Neural crest cell (in vitro differentiated cells): ENCODE measurements around the gene ELSPBP1. TPM values are rescaled to one million over a fixed set of nuclear protein-coding genes. Genes with fewer than 3 reads are reported as not detected.

Experiments used
- DNase-seq: peaks from one replicate; pipeline ENCODE4 v3.0.0; 2021; ENCODE audit warnings: low read depth, mixed read lengths, low spot score
- H3K27ac Mint-ChIP-seq: one replicate; pipeline ENCODE4 v1.8.0; 2021; ENCODE audit warnings: mild to moderate bottlenecking, mixed read lengths; ENCODE audit not compliant: unreplicated experiment
- H3K27me3 Mint-ChIP-seq: 2 replicates; pipeline ENCODE4 v1.8.0; 2021; ENCODE audit warnings: low read depth, mild to moderate bottlenecking, mixed read lengths
- H3K36me3 Mint-ChIP-seq: 2 replicates; pipeline ENCODE4 v1.8.0; 2021; ENCODE audit warnings: low read depth, mild to moderate bottlenecking, mixed read lengths
- H3K4me1 Mint-ChIP-seq: 2 replicates; pipeline ENCODE4 v1.8.0; 2021; ENCODE audit warnings: mixed read lengths
- H3K4me3 Mint-ChIP-seq: one replicate; pipeline ENCODE4 v1.8.0; 2021; ENCODE audit warnings: mild to moderate bottlenecking, mixed read lengths
- H3K9me3 Mint-ChIP-seq: 2 replicates; pipeline ENCODE4 v1.8.0; 2021; ENCODE audit warnings: mixed read lengths
- CTCF ChIP-seq: fragments of 200-600 bp; sonication (generic); conservative IDR thresholded peaks from 2 replicates; pipeline ENCODE4 v1.5.0; 2021; ENCODE audit warnings: antibody characterized with exemption, mild to moderate bottlenecking
- total RNA-seq: library from RNA; stranded (reverse); gene quantifications from 2 replicates; pipeline ENCODE4 v1.2.1, GENCODE V29; 2021

Gene ELSPBP1
- total RNA-seq, 1 donor from 2014 or later: not detected

- no peak overlapping the region for H3K27ac Mint-ChIP-seq
- H3K36me3 Mint-ChIP-seq: no peaks in the 10 kb centered on the region
- H3K4me3 Mint-ChIP-seq: no peak overlapping the region
- no peaks in the 10 kb centered on the region for H3K9me3 Mint-ChIP-seq
- H3K4me1 Mint-ChIP-seq: no peaks in the 10 kb centered on the region
- DNase-seq: no peak
- peaks cover 58% of the 10 kb centered on the region for H3K27me3 Mint-ChIP-seq
- no peak for TF ChIP-seq CTCF
These were observed 35.0 kb downstream of the ELSPBP1 start for GRCh38 chr19:48029431-48029830.

GRCh38 chr19:48030073-48030472 lies 35.6 kb downstream of the ELSPBP1 start:
- DNase-seq: no peak
- Mint-ChIP-seq H3K27me3 (peaks cover 55% of the 10 kb centered on the region), H3K9me3 (peaks cover 2% of the 10 kb centered on the region), H3K27ac (no peak overlapping the region), H3K4me1 (no peaks in the 10 kb centered on the region), H3K36me3 (no peaks in the 10 kb centered on the region), H3K4me3 (no peak overlapping the region)
- no peak for TF ChIP-seq CTCF

- no peak overlapping the region for H3K4me3 Mint-ChIP-seq
- H3K27me3 Mint-ChIP-seq: peaks cover 35% of the 10 kb centered on the region
- no peaks in the 10 kb centered on the region for H3K36me3 Mint-ChIP-seq
- DNase-seq: no peak
- peaks cover 13% of the 10 kb centered on the region for H3K9me3 Mint-ChIP-seq
- H3K27ac Mint-ChIP-seq: no peak overlapping the region
- H3K4me1 Mint-ChIP-seq: no peaks in the 10 kb centered on the region
- no peak for TF ChIP-seq CTCF
These were observed 39.2 kb downstream of the ELSPBP1 start for GRCh38 chr19:48033604-48034003.

GRCh38 chr19:48036765-48037164 lies 42.3 kb downstream of the ELSPBP1 start:
- Mint-ChIP-seq H3K9me3 (peaks cover 15% of the 10 kb centered on the region), H3K27ac (no peak overlapping the region), H3K4me1 (no peaks in the 10 kb centered on the region), H3K4me3 (no peak overlapping the region), H3K27me3 (peaks cover 34% of the 10 kb centered on the region), H3K36me3 (no peaks in the 10 kb centered on the region)
- no peak for DNase-seq
- no peak for TF ChIP-seq CTCF

GRCh38 chr19:48041877-48042580 lies 47.6 kb downstream of the ELSPBP1 start:
- peaks cover 2% of the 10 kb centered on the region for H3K36me3 Mint-ChIP-seq
- no peak overlapping the region for H3K4me3 Mint-ChIP-seq
- no peak for DNase-seq
- no peaks in the 10 kb centered on the region for H3K4me1 Mint-ChIP-seq
- no peak for TF ChIP-seq CTCF
- H3K27ac Mint-ChIP-seq: no peak overlapping the region
- peaks cover 9% of the 10 kb centered on the region for H3K9me3 Mint-ChIP-seq
- peaks cover 23% of the 10 kb centered on the region for H3K27me3 Mint-ChIP-seq
